HCT116 (cell line): ENCODE data around the gene RPS6KA1. TPM values are rescaled to one million over a fixed set of nuclear protein-coding genes. Genes with fewer than 3 reads are reported as not detected.

Experiments
- ATAC-seq: fragments of 200-7000 bp; cut with Tn5 transposase; 2 replicates; pipeline ENCODE4 v1.9.1; 2020; ENCODE audit warnings: mild to moderate bottlenecking, moderate library complexity
- BruUV-seq: library from RNA; stranded (reverse); fragments of 400-500 nt; replicated peaks from 2 replicates; lab custom pipeline; 2021; lab: Mats Ljungman, UMichigan
- CTCF ChIA-PET: fragments of 300-600 bp; sonication (Branson Sonifier 250); formaldehyde crosslinking; loops from one replicate; lab custom pipeline; 2021; ENCODE audit warnings: antibody characterized with exemption; lab: Charles Lee
- POLR2A ChIA-PET: fragments of 300-600, 350-600 bp; sonication (Branson Sonifier 250); formaldehyde crosslinking; loops from one replicate; lab custom pipeline; 2021; ENCODE audit warnings: antibody characterized with exemption; lab: Charles Lee
- RAD21 ChIA-PET, 2 experiments: fragments of 300-600 bp; sonication (Branson Sonifier 250); formaldehyde crosslinking; loops; one replicate each; lab custom pipeline; 2023; ENCODE audit warnings: low total read pairs in 2 of 2; ENCODE audit not compliant: uncharacterized antibody in 2 of 2, unreplicated experiment in 2 of 2, low non-redundant PET in 1 of 2; lab: Charles Lee
- DNase-seq: peaks from one replicate; pipeline ENCODE4 v3.0.0-alpha.2; 2010; ENCODE audit warnings: low read depth, low spot score
- H2AFZ ChIP-seq: fragments of 200-600 bp; shearing (Covaris generic), sonication (generic); 2 replicates; pipeline ENCODE4 v1.6.1; 2017; ENCODE audit warnings: low read depth, mixed run types, mixed read lengths, antibody characterized with exemption, low read length; ENCODE audit not compliant: poor library complexity, severe bottlenecking
- H3K27ac ChIP-seq: 2 replicates; pipeline ENCODE4 v1.5.1; 2012; ENCODE audit warnings: low read depth, low read length
- H3K27me3 ChIP-seq: fragments of 200-600 bp; sonication (generic); 2 replicates; pipeline ENCODE4 v1.6.1; 2016; ENCODE audit warnings: mixed run types, low read length, mixed read lengths; ENCODE audit not compliant: insufficient read depth
- H3K36me3 ChIP-seq, 2 experiments: fragments of 200-500 bp in 1 of 2; fragments of 200-600 bp in 1 of 2; sonication (Bioruptor generic) in 1 of 2; sonication (generic) in 1 of 2; 2 replicates each; pipeline versions ENCODE4 v1.5.1 to v1.6.1; 2014 to 2016; ENCODE audit warnings: low read length in 2 of 2, inconsistent platforms in 1 of 2, mixed read lengths in 1 of 2, mixed run types in 1 of 2; ENCODE audit not compliant: insufficient read depth in 2 of 2, control insufficient read depth in 1 of 2
- H3K4me1 ChIP-seq, 2 experiments: fragments of 200-600 bp in 1 of 2; sonication (generic) in 1 of 2; 2 replicates each; pipeline versions ENCODE4 v1.5.1 to v1.6.1; 2012 to 2017; ENCODE audit warnings: low read length in 2 of 2, inconsistent platforms in 1 of 2, mild to moderate bottlenecking in 1 of 2, mixed read lengths in 1 of 2, mixed run types in 1 of 2, moderate library complexity in 1 of 2; ENCODE audit not compliant: insufficient read depth in 2 of 2, control insufficient read depth in 1 of 2
- H3K4me2 ChIP-seq: fragments of 200-600 bp; sonication (generic); 2 replicates; pipeline ENCODE4 v1.6.1; 2017; ENCODE audit warnings: mixed run types, low read length, mixed read lengths
- H3K4me3 ChIP-seq, 2 experiments: fragments of 200-600 bp in 1 of 2; sonication (generic) in 1 of 2; replicated peaks in 1 of 2; 2 replicates each; pipeline ENCODE4 v1.5.1; 2011 to 2016; ENCODE audit warnings: low read length in 2 of 2, control low read depth in 1 of 2, low read depth in 1 of 2, mild to moderate bottlenecking in 1 of 2, mixed read lengths in 1 of 2, mixed run types in 1 of 2
- H3K79me2 ChIP-seq: fragments of 200-600 bp; sonication (generic); 2 replicates; pipeline ENCODE4 v1.6.1; 2017; ENCODE audit warnings: mild to moderate bottlenecking, mixed run types, low read length, moderate library complexity, mixed read lengths; ENCODE audit not compliant: insufficient read depth
- H3K9ac ChIP-seq: fragments of 200-600 bp; sonication (generic); 2 replicates; pipeline ENCODE4 v1.6.1; 2016; ENCODE audit warnings: low read length, mixed read lengths
- H3K9me2 ChIP-seq: fragments of 200-600 bp; sonication (generic), shearing (Covaris generic); 2 replicates; pipeline ENCODE4 v1.6.1; 2017; ENCODE audit warnings: mixed run types, mild to moderate bottlenecking, moderate library complexity; ENCODE audit not compliant: insufficient read depth
- H3K9me3 ChIP-seq, 2 experiments: fragments of 200-500 bp in 1 of 2; fragments of 200-600 bp in 1 of 2; sonication (Bioruptor generic) in 1 of 2; sonication (generic) in 1 of 2; 2 replicates each; pipeline ENCODE4 v1.6.1; 2014 to 2017; ENCODE audit warnings: low read length in 2 of 2, mixed read lengths in 2 of 2, inconsistent platforms in 1 of 2, low read depth in 1 of 2, mild to moderate bottlenecking in 1 of 2, mixed run types in 1 of 2, moderate library complexity in 1 of 2; ENCODE audit not compliant: control insufficient read depth in 1 of 2, insufficient read depth in 1 of 2
- H4K20me1 ChIP-seq: fragments of 200-600 bp; sonication (generic), shearing (Covaris generic); 2 replicates; pipeline ENCODE4 v1.6.1; 2017; ENCODE audit warnings: mixed run types, mild to moderate bottlenecking, moderate library complexity; ENCODE audit not compliant: insufficient read depth
- ATF3 ChIP-seq: IDR thresholded peaks from 2 replicates; pipeline ENCODE4 v1.6.1; 2012
- EGR1 ChIP-seq: IDR thresholded peaks from 2 replicates; pipeline ENCODE4 v1.6.1; 2012; ENCODE audit warnings: low read depth
- EZH2phosphoT487 ChIP-seq: fragments of 200-600 bp; IDR thresholded peaks from 2 replicates; pipeline ENCODE4 v1.6.1; 2018; ENCODE audit warnings: antibody characterized with exemption, borderline replicate concordance
- POLR2AphosphoS5 ChIP-seq: IDR thresholded peaks from 2 replicates; pipeline ENCODE4 v1.6.1; 2011; ENCODE audit warnings: mild to moderate bottlenecking, low read depth, low read length, moderate library complexity
- SP1 ChIP-seq: IDR thresholded peaks from 2 replicates; pipeline ENCODE4 v1.6.1; 2012; ENCODE audit warnings: low read depth
- TCF7L2 ChIP-seq: IDR thresholded peaks from 2 replicates; pipeline ENCODE4 v1.7.0; 2011; ENCODE audit warnings: borderline replicate concordance, inconsistent platforms; ENCODE audit not compliant: insufficient read depth, insufficient read length; ENCODE audit errors: extremely low read depth
- ZBTB33 ChIP-seq: IDR thresholded peaks from 2 replicates; pipeline ENCODE4 v1.6.1; 2011; ENCODE audit warnings: mild to moderate bottlenecking, low read length, moderate library complexity; ENCODE audit not compliant: insufficient replicate concordance; ENCODE audit errors: extremely low read depth
- intact Hi-C: fragments of 100-400 bp; cut with micrococcal nuclease; formaldehyde crosslinking; loops from 2 replicates; pipeline ENCODE4 v1.10.0; 2022
- total RNA-seq: library from RNA; stranded (reverse); gene quantifications from one replicate; pipeline ENCODE4 v1.2.1, GENCODE V29; 2021; ENCODE audit not compliant: unreplicated experiment

RPS6KA1 gene
- total RNA-seq, 1 experiment from 2014 or later, result 47.0 TPM

GRCh38 chr1:26490155-26490554 is 39.4 kb upstream of the RPS6KA1 start:
- Histone ChIP-seq H3K9me3 (no peaks in the 10 kb centered on the region), H3K4me3 (no peak overlapping the region), H3K79me2 (no peaks in the 10 kb centered on the region), H2AFZ (no peak overlapping the region), H4K20me1 (no peaks in the 10 kb centered on the region), H3K4me2 (no peak overlapping the region), H3K9ac (no peak overlapping the region), H3K4me1 (no peaks in the 10 kb centered on the region), H3K27ac (no peak overlapping the region), H3K36me3 (no peaks in the 10 kb centered on the region), H3K27me3 (no peaks in the 10 kb centered on the region), H3K9me2 (no peaks in the 10 kb centered on the region)
- DNase-seq, result no peak
- no peak for ATAC-seq
- ChIA-PET POLR2A (interaction anchor here (0.7 to 2.8 kb wide), 2 partner anchors 10 to 328 kb away, joined by 4 to 7 read pairs; no protein-coding TSS in a partner anchor), CTCF (interaction anchor here (2.7 kb wide), 1 partner anchor 10 kb away, joined by 11 read pairs; no protein-coding TSS in a partner anchor), RAD21 (no interaction called here)
- BruUV-seq, result no TSS peak
- TF ChIP-seq EZH2phosphoT487, result no peak
- TF ChIP-seq EGR1, result no peak
- intact Hi-C loops, result no loop called here

GRCh38 chr1:26493267-26493666 is 36.3 kb upstream of the RPS6KA1 start:
- no peaks in the 10 kb centered on the region for H3K36me3 ChIP-seq
- RAD21 ChIA-PET, result no interaction called here
- no peak overlapping the region for H3K27ac ChIP-seq
- H3K9ac ChIP-seq, result no peak overlapping the region
- TF ChIP-seq SP1 (no peak), ZBTB33 (no peak), ATF3 (no peak), POLR2AphosphoS5 (no peak), EZH2phosphoT487 (no peak), TCF7L2 (no peak)
- H3K27me3 ChIP-seq, result no peaks in the 10 kb centered on the region
- H3K9me2 ChIP-seq, result no peaks in the 10 kb centered on the region
- no peaks in the 10 kb centered on the region for H3K9me3 ChIP-seq
- H4K20me1 ChIP-seq, result no peaks in the 10 kb centered on the region
- POLR2A ChIA-PET, result no interaction called here
- no peak overlapping the region for H2AFZ ChIP-seq
- DNase-seq (no peak), ATAC-seq (no peak)
- no peaks in the 10 kb centered on the region for H3K79me2 ChIP-seq
- H3K4me1 ChIP-seq, result no peaks in the 10 kb centered on the region
- BruUV-seq, result no TSS peak
- intact Hi-C loops, result no loop called here
- H3K4me3 ChIP-seq, result no peak overlapping the region
- H3K4me2 ChIP-seq, result no peak overlapping the region
- CTCF ChIA-PET, result no interaction called here
